ENCODE results near the gene SIGLEC8. TPM values are rescaled to one million over a fixed set of nuclear protein-coding genes. Genes with fewer than 3 reads are reported as not detected.
A peak's percentile ranks its signal among the peaks of the same experiment; 100 is the strongest.

Gene SIGLEC8
- total and polyA plus RNA-seq, 12 donors = 0.13 to 0.95 (median 0.19) TPM; not detected in 8

DNA sequence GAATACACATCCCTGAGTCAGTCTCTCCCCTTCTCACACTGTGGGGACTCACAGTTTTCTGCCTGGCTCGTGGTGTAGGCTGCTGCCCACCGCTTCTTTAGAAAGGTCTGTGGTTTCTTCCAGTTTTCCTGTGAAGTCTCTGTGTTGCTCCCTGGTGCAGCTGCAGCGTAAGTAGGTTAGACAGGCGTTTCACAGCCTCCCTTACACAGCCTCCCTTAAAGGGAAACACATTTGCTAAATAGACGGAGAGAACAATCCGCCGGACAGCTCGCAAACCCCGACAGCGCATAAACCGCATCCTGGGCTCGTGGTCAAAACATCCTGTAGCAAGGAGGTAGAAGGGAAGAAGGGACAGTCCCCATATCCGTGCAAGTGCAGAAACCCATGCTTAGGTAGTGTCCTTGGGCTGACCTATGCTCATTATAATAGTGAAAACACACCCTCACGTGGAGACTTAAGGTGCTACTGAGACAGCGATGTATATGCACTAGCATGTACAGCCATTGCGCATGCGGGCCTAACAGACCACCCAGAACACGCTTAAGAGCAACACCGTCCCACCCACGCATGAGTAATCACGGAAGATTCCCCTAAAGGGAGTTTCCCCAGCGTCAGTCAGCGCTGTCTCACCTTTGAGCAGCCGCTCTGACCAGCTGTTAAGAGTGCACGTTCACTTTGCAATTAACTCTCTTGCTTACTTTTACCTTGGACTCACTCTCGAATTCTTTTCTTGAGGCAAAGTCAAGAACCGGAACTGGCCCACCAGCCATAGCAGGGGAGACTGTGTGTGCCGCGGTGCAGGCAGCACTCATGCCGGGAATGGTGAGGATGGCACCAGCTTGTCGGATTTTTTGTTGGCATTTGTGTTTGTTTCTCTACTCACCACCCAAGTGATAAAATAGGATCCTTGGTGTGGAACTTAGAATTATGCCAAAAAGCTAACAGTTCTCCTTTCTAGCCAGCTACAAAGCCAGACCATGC lies 16.6 kb downstream of the SIGLEC8 start:
- TF ChIP-seq, protein P1, sequence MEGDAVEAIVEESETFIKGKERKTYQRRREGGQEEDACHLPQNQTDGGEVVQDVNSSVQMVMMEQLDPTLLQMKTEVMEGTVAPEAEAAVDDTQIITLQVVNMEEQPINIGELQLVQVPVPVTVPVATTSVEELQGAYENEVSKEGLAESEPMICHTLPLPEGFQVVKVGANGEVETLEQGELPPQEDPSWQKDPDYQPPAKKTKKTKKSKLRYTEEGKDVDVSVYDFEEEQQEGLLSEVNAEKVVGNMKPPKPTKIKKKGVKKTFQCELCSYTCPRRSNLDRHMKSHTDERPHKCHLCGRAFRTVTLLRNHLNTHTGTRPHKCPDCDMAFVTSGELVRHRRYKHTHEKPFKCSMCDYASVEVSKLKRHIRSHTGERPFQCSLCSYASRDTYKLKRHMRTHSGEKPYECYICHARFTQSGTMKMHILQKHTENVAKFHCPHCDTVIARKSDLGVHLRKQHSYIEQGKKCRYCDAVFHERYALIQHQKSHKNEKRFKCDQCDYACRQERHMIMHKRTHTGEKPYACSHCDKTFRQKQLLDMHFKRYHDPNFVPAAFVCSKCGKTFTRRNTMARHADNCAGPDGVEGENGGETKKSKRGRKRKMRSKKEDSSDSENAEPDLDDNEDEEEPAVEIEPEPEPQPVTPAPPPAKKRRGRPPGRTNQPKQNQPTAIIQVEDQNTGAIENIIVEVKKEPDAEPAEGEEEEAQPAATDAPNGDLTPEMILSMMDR (IDR thresholded peaks at IDR 0.05) = no peak
- WGBS, 2 donors = 67 to 70% methylated on average over 31 of the region's 31 CpGs
- Histone ChIP-seq H3K27me3 (peaks cover 0 to 70% (median 39%) of the 10 kb centered on the region in 7 donors), H3K27ac (peak overlapping the region in 1 of 10 donors; percentile 59), H3K9me3 (no peaks in the 10 kb centered on the region), H3K4me3 (peak overlapping the region in 1 of 10 donors; percentile 10), H3K4me1 (peaks cover 0 to 29% (median 0%) of the 10 kb centered on the region in 9 donors), H3K36me3 (no peaks in the 10 kb centered on the region)
- ATAC-seq (peak in 1 of 8 donors; percentile 55), DNase-seq (no peak)
- intact Hi-C loops (cut with DNase I) = loop anchor here in 1 of 10 donors (2.0 kb wide), 1 partner anchor 103 kb away; no protein-coding TSS in a partner anchor

- Histone ChIP-seq H3K27ac (peak overlapping the region in 1 of 10 donors; percentile 59), H3K4me3 (peak overlapping the region in 1 of 10 donors; percentile 10), H3K27me3 (peaks cover 0 to 71% (median 42%) of the 10 kb centered on the region in 7 donors), H3K9me3 (no peaks in the 10 kb centered on the region), H3K4me1 (peaks cover 0 to 29% (median 0%) of the 10 kb centered on the region in 9 donors), H3K36me3 (no peaks in the 10 kb centered on the region)
- WGBS, 2 donors = 40 to 43% methylated on average over 11 of the region's 11 CpGs
- DNase-seq = no peak
- intact Hi-C loops (cut with DNase I) = loop anchor here in 1 of 10 donors (2.0 kb wide), 1 partner anchor 102 kb away; no protein-coding TSS in a partner anchor
- TF ChIP-seq, protein P1 (IDR thresholded peaks at IDR 0.05) = no peak
- ATAC-seq = no peak
Observed at GRCh38 chr19:51440846-51441409, 17.3 kb downstream of the SIGLEC8 start.

DNA sequence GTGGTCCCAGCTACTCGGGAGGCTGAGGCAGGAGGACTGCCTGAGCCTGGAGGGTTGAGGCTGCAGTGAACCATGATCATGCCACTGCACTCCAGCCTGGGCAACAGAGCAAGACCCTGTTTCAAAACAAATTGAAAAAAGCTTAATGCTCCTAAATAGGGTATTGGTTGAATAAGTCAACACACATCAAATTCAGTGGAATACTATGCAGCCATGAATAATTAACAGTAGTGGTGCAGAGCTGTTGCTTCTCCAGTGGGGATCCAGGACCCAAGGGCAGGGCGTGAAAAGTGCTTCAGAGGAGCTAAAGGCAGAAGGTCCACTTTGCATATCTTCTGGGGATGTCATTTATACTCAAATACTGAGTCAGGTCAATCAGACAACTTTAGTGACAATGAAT lies 18.2 kb downstream of the SIGLEC8 start:
- Histone ChIP-seq H3K36me3 (no peaks in the 10 kb centered on the region), H3K27me3 (peaks cover 0 to 80% (median 48%) of the 10 kb centered on the region in 7 donors), H3K27ac (no peak overlapping the region), H3K9me3 (no peaks in the 10 kb centered on the region), H3K4me1 (peaks cover 0 to 29% (median 0%) of the 10 kb centered on the region in 9 donors), H3K4me3 (no peak overlapping the region)
- ATAC-seq (no peak), DNase-seq (no peak)
- TF ChIP-seq, protein P1 (IDR thresholded peaks at IDR 0.05) = no peak
- intact Hi-C loops (cut with DNase I) = loop anchor here in 1 of 10 donors (2.0 kb wide), 1 partner anchor 101 kb away; no protein-coding TSS in a partner anchor
- 55 to 62% methylated on average over 2 of the region's 2 CpGs for WGBS, 2 donors

DNA sequence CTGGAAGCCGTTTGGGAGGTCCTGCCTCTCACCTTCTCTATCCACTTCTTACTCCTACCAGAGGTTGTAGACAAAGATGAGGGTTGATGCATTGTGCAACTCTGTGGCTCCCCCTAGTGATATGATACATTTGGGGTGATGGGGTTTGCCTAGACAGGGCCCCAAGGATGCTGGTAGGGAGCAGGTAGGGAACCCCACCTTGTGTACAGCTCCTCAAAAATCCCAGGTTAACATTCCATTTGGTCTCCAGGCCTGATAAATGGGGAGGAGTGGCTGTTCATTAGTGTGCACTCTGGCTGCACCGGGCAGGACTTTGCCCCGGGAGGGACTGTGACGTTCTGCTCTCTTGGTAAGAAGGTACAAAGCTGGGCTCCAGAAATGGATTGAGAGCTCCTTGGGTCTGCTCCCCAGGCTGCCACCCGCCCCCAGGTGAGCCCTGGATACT lies 19.2 kb downstream of the SIGLEC8 start:
- intact Hi-C loops (cut with DNase I) = loop anchor here in 5 of 10 donors (2.0 to 5.0 kb wide), 3 partner anchors 98 to 102 kb away; no protein-coding TSS in a partner anchor
- no peak overlapping the region for H3K27ac ChIP-seq
- WGBS, 2 donors = 56 to 63% methylated on average over 5 of the region's 5 CpGs
- H3K9me3 ChIP-seq = no peaks in the 10 kb centered on the region
- H3K4me3 ChIP-seq = no peak overlapping the region
- no peaks in the 10 kb centered on the region for H3K36me3 ChIP-seq
- H3K4me1 ChIP-seq = peaks cover 0 to 32% (median 0%) of the 10 kb centered on the region in 9 donors
- TF ChIP-seq, protein P1 (IDR thresholded peaks at IDR 0.05) = peak in 8 of 9 donors; percentile 10 to 50 (median 30)
- no peak for ATAC-seq
- H3K27me3 ChIP-seq = peaks cover 0 to 84% (median 56%) of the 10 kb centered on the region in 7 donors
- DNase-seq = no peak

All from heart right ventricle (tissue), 16 donors.